Chondrocyte (in vitro differentiated cells): ENCODE results near the gene ATP5ME. TPM values are rescaled to one million over a fixed set of nuclear protein-coding genes. Genes with fewer than 3 reads are reported as not detected.

Source experiments
- DNase-seq: peaks from one replicate; pipeline ENCODE4 v3.0.0; 2021; ENCODE audit warnings: mixed read lengths, low spot score
- H3K27ac Mint-ChIP-seq: one replicate; pipeline ENCODE4 v1.8.0; 2021; ENCODE audit warnings: mild to moderate bottlenecking, moderate library complexity, mixed read lengths; ENCODE audit not compliant: unreplicated experiment
- H3K27me3 Mint-ChIP-seq: 2 replicates; pipeline ENCODE4 v1.8.0; 2021; ENCODE audit warnings: low read depth, mixed read lengths
- H3K36me3 Mint-ChIP-seq: 2 replicates; pipeline ENCODE4 v1.8.0; 2021; ENCODE audit warnings: low read depth, mixed read lengths
- H3K4me1 Mint-ChIP-seq: 2 replicates; pipeline ENCODE4 v1.8.0; 2021; ENCODE audit warnings: low read depth, mild to moderate bottlenecking, mixed read lengths
- H3K4me3 Mint-ChIP-seq: one replicate; pipeline ENCODE4 v1.8.0; 2021; ENCODE audit warnings: mild to moderate bottlenecking, moderate library complexity, mixed read lengths; ENCODE audit not compliant: unreplicated experiment
- H3K9me3 Mint-ChIP-seq: 2 replicates; pipeline ENCODE4 v1.8.0; 2021; ENCODE audit warnings: low read depth, mixed read lengths
- CTCF ChIP-seq: fragments of 200-600 bp; sonication (generic); IDR thresholded peaks from 2 replicates; pipeline ENCODE4 v1.5.0; 2021; ENCODE audit warnings: antibody characterized with exemption, mild to moderate bottlenecking, moderate library complexity
- total RNA-seq: library from RNA; stranded (reverse); gene quantifications from 3 replicates; pipeline ENCODE4 v1.2.1, GENCODE V29; 2021

The ATP5ME gene
- total RNA-seq, 1 donor from 2014 or later, result 240 TPM

- H3K27ac Mint-ChIP-seq, result no peak overlapping the region
- no peak for DNase-seq
- peaks cover 12% of the 10 kb centered on the region for H3K4me1 Mint-ChIP-seq
- no peaks in the 10 kb centered on the region for H3K36me3 Mint-ChIP-seq
- H3K4me3 Mint-ChIP-seq, result no peak overlapping the region
- H3K27me3 Mint-ChIP-seq, result no peaks in the 10 kb centered on the region
- TF ChIP-seq CTCF, result no peak
- no peaks in the 10 kb centered on the region for H3K9me3 Mint-ChIP-seq
Observed at GRCh38 chr4:679104-679481, 5.0 kb upstream of the ATP5ME start.

- no peak overlapping the region for H3K27ac Mint-ChIP-seq
- no peak overlapping the region for H3K4me3 Mint-ChIP-seq
- peaks cover 9% of the 10 kb centered on the region for H3K4me1 Mint-ChIP-seq
- peaks cover under 1% of the 10 kb centered on the region for H3K36me3 Mint-ChIP-seq
- no peak for DNase-seq
- no peaks in the 10 kb centered on the region for H3K9me3 Mint-ChIP-seq
- no peak for TF ChIP-seq CTCF
- H3K27me3 Mint-ChIP-seq, result no peaks in the 10 kb centered on the region
Observed at GRCh38 chr4:678331-679103, 4.4 kb upstream of the ATP5ME start.

GRCh38 chr4:677431-678293 is 3.6 kb upstream of the ATP5ME start:
- peaks cover 6% of the 10 kb centered on the region for H3K36me3 Mint-ChIP-seq
- H3K4me3 Mint-ChIP-seq, result no peak overlapping the region
- no peak for TF ChIP-seq CTCF
- no peaks in the 10 kb centered on the region for H3K27me3 Mint-ChIP-seq
- no peaks in the 10 kb centered on the region for H3K9me3 Mint-ChIP-seq
- no peak for DNase-seq
- peaks cover 14% of the 10 kb centered on the region for H3K4me1 Mint-ChIP-seq
- H3K27ac Mint-ChIP-seq, result peak overlapping the region; percentile 36

- no peak for DNase-seq
- H3K27ac Mint-ChIP-seq, result no peak overlapping the region
- no peak overlapping the region for H3K4me3 Mint-ChIP-seq
- H3K9me3 Mint-ChIP-seq, result no peaks in the 10 kb centered on the region
- no peak for TF ChIP-seq CTCF
- H3K4me1 Mint-ChIP-seq, result peaks cover 14% of the 10 kb centered on the region
- peaks cover 9% of the 10 kb centered on the region for H3K36me3 Mint-ChIP-seq
- no peaks in the 10 kb centered on the region for H3K27me3 Mint-ChIP-seq
Observed at GRCh38 chr4:676871-677235, 2.8 kb upstream of the ATP5ME start.

- H3K36me3 Mint-ChIP-seq, result peaks cover 9% of the 10 kb centered on the region
- no peaks in the 10 kb centered on the region for H3K9me3 Mint-ChIP-seq
- DNase-seq, result no peak
- H3K27me3 Mint-ChIP-seq, result no peaks in the 10 kb centered on the region
- H3K27ac Mint-ChIP-seq, result peak overlapping the region; percentile 49
- TF ChIP-seq CTCF, result no peak
- peaks cover 14% of the 10 kb centered on the region for H3K4me1 Mint-ChIP-seq
- no peak overlapping the region for H3K4me3 Mint-ChIP-seq
Observed at GRCh38 chr4:675980-676870, 2.1 kb upstream of the ATP5ME start.
